K562 (cell line): ENCODE data around the gene SUCNR1.

Experiments used
- CEBPB ChIP-seq: fragments of 450-650 bp; IDR thresholded peaks from 2 replicates; pipeline ENCODE4 v1.6.1; 2016; ENCODE audit warnings: missing genetic modification characterization, missing compliant biosample characterization
- CTCF ChIP-seq, 3 experiments: IDR thresholded peaks in 2 of 3; conservative IDR thresholded peaks in 1 of 3; 2 replicates each; pipeline ENCODE4 v1.5.1; 2011 to 2012; ENCODE audit warnings: low read length in 3 of 3, mild to moderate bottlenecking in 3 of 3, control low read depth in 2 of 3, improper control_type of control experiment in 1 of 3, inconsistent platforms in 1 of 3, low read depth in 1 of 3, mixed read lengths in 1 of 3, moderate library complexity in 1 of 3; ENCODE audit not compliant: insufficient read depth in 2 of 3
- EHMT2 ChIP-seq: fragments of 450-650 bp; IDR thresholded peaks from 2 replicates; pipeline ENCODE4 v1.6.1; 2018; ENCODE audit warnings: antibody characterized with exemption
- GABPA ChIP-seq: fragments of 200-800 bp; sonication (Bioruptor generic); conservative IDR thresholded peaks from 2 replicates; pipeline ENCODE4 v1.6.1; 2016; ENCODE audit warnings: low read depth, missing genetic modification characterization, missing compliant biosample characterization
- MEIS2 ChIP-seq: fragments of 450-650 bp; IDR thresholded peaks from 2 replicates; pipeline ENCODE4 v1.6.1; 2014; ENCODE audit warnings: mild to moderate bottlenecking; ENCODE audit not compliant: partially characterized antibody
- POLR2A ChIP-seq: fragments of 450-650 bp; conservative IDR thresholded peaks from 2 replicates; pipeline ENCODE4 v1.6.1; 2016
- RB1 ChIP-seq: fragments of 450-650 bp; IDR thresholded peaks from 2 replicates; pipeline ENCODE4 v1.6.1; 2017; ENCODE audit warnings: low read depth, mild to moderate bottlenecking
- TAF1 ChIP-seq: IDR thresholded peaks from 2 replicates; pipeline ENCODE4 v1.6.1; 2011; ENCODE audit warnings: mild to moderate bottlenecking, low read length, moderate library complexity; ENCODE audit not compliant: insufficient read depth, control insufficient read depth, severe bottlenecking; ENCODE audit errors: extremely low read depth
- ZBTB40 ChIP-seq, 2 experiments: fragments of 450-650 bp in 1 of 2; sonication (generic) in 1 of 2; formaldehyde crosslinking in 1 of 2; IDR thresholded peaks; 2 replicates each; pipeline versions ENCODE4 v1.7.1 to v1.9.0; 2016 to 2022; ENCODE audit warnings: inconsistent platforms in 1 of 2, mild to moderate bottlenecking in 1 of 2, missing genetic modification reagents in 1 of 2
- TF ChIP-seq, protein P1 (sequence below): IDR thresholded peaks from 2 replicates; pipeline ENCODE4 v1.6.1; 2016; ENCODE audit warnings: missing genetic modification characterization, missing compliant biosample characterization

DNA sequence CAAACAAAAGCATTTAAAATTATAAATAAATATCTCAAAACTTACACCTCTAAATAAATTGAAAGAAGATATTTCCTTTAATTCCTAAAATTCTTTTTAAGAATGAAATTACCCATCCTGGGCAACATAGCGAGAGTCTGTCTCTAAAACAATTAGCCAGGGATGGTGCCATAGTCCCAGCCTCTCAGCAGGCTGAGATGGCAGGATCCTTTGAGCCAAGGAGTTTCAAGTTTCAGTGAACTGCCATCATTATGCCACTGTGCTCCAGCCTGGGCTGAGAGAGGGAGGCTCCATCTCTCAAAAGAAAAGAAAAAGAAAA lies 34.2 kb upstream of the SUCNR1 start:
- TF ChIP-seq RB1 (no peak), TAF1 (no peak), ZBTB40 (IDR thresholded peaks at IDR 0.05) (no peak), ZBTB40 (CRISPR knock-in tag; IDR thresholded peaks at IDR 0.05) (no peak), POLR2A (no peak), CTCF (IDR thresholded peaks at IDR 0.05 in 2 of 3, conservative IDR thresholded peaks at IDR 0.05 in 1 of 3; ENCODE audit: insufficient read depth in 2 of 3, low read depth in 1 of 3, low read length in 3 of 3) (no peak), MEIS2 (no peak), GABPA (no peak), CEBPB (tag) (no peak), EHMT2 (no peak)
- TF ChIP-seq, protein P1, sequence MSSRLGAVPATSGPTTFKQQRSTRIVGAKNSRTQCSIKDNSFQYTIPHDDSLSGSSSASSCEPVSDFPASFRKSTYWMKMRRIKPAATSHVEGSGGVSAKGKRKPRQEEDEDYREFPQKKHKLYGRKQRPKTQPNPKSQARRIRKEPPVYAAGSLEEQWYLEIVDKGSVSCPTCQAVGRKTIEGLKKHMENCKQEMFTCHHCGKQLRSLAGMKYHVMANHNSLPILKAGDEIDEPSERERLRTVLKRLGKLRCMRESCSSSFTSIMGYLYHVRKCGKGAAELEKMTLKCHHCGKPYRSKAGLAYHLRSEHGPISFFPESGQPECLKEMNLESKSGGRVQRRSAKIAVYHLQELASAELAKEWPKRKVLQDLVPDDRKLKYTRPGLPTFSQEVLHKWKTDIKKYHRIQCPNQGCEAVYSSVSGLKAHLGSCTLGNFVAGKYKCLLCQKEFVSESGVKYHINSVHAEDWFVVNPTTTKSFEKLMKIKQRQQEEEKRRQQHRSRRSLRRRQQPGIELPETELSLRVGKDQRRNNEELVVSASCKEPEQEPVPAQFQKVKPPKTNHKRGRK (tag): no peak
